Trophoblast cell (in vitro differentiated cells and primary cell): ENCODE data around the gene DNAL1.

Experiments
- DNase-seq, 2 donors: peaks; one replicate each; pipeline ENCODE4 v3.0.0-alpha.2; 2016
- H2AFZ ChIP-seq: 2 replicates; pipeline ENCODE4 v1.6.1; 2013; ENCODE audit warnings: low read length, moderate library complexity, mild to moderate bottlenecking; ENCODE audit not compliant: insufficient read depth, poor library complexity
- H2AK5ac ChIP-seq: 2 replicates; pipeline ENCODE4 v1.6.1; 2013; ENCODE audit warnings: mild to moderate bottlenecking, low read length
- H2BK120ac ChIP-seq: 2 replicates; pipeline ENCODE4 v1.6.1; 2013; ENCODE audit warnings: low read length, mild to moderate bottlenecking, moderate library complexity; ENCODE audit not compliant: insufficient read depth, poor library complexity
- H2BK12ac ChIP-seq: 2 replicates; pipeline ENCODE4 v1.6.1; 2013; ENCODE audit warnings: mild to moderate bottlenecking, low read length, moderate library complexity
- H2BK5ac ChIP-seq: 2 replicates; pipeline ENCODE4 v1.6.1; 2013; ENCODE audit warnings: low read length, low read depth, moderate library complexity, mild to moderate bottlenecking; ENCODE audit not compliant: poor library complexity
- H3K14ac ChIP-seq: 2 replicates; pipeline ENCODE4 v1.6.1; 2013; ENCODE audit warnings: mild to moderate bottlenecking, low read length
- H3K18ac ChIP-seq: 2 replicates; pipeline ENCODE4 v1.6.1; 2013; ENCODE audit warnings: mild to moderate bottlenecking, low read length
- H3K23ac ChIP-seq: 2 replicates; pipeline ENCODE4 v1.6.1; 2013; ENCODE audit warnings: low read length
- H3K27ac ChIP-seq: 2 replicates; pipeline ENCODE4 v1.5.1; 2013; ENCODE audit warnings: low read depth, mild to moderate bottlenecking, inconsistent platforms, low read length, moderate library complexity
- H3K27me3 ChIP-seq: 2 replicates; pipeline ENCODE4 v1.6.1; 2013; ENCODE audit warnings: inconsistent platforms, mild to moderate bottlenecking, low read length, moderate library complexity; ENCODE audit not compliant: insufficient read depth
- H3K36me3 ChIP-seq, 2 experiments: 1 replicate in 1 of 2; 2 replicates in 1 of 2; pipeline ENCODE4 v1.6.1; 2013; ENCODE audit warnings: low read length in 2 of 2, mild to moderate bottlenecking in 2 of 2, moderate library complexity in 1 of 2; ENCODE audit not compliant: insufficient read depth in 2 of 2, control insufficient read depth in 1 of 2
- H3K4ac ChIP-seq: 2 replicates; pipeline ENCODE4 v1.6.1; 2013; ENCODE audit warnings: low read depth, mild to moderate bottlenecking, low read length, moderate library complexity
- H3K4me1 ChIP-seq, 2 experiments: 1 replicate in 1 of 2; 2 replicates in 1 of 2; pipeline ENCODE4 v1.6.1; 2013; ENCODE audit warnings: low read length in 2 of 2, mild to moderate bottlenecking in 2 of 2, moderate library complexity in 1 of 2; ENCODE audit not compliant: insufficient read depth in 2 of 2, control insufficient read depth in 1 of 2
- H3K4me2 ChIP-seq: 2 replicates; pipeline ENCODE4 v1.6.1; 2013; ENCODE audit warnings: inconsistent platforms, mild to moderate bottlenecking, low read length, moderate library complexity
- H3K4me3 ChIP-seq: 2 replicates; pipeline ENCODE4 v1.5.1; 2013; ENCODE audit warnings: mild to moderate bottlenecking, low read depth, low read length, inconsistent platforms
- H3K79me1 ChIP-seq: one replicate; pipeline ENCODE4 v1.6.1; 2013; ENCODE audit warnings: low read length
- H3K79me2 ChIP-seq: 2 replicates; pipeline ENCODE4 v1.6.1; 2013; ENCODE audit warnings: low read length, mild to moderate bottlenecking; ENCODE audit not compliant: control insufficient read depth, insufficient read depth, poor library complexity
- H3K9ac ChIP-seq: 2 replicates; pipeline ENCODE4 v1.6.1; 2013; ENCODE audit warnings: mild to moderate bottlenecking, low read length
- H3K9me3 ChIP-seq: 2 replicates; pipeline ENCODE4 v1.6.1; 2013; ENCODE audit warnings: low read depth, mild to moderate bottlenecking, control low read depth, inconsistent platforms, low read length; ENCODE audit not compliant: insufficient read depth
- H4K12ac ChIP-seq: 2 replicates; pipeline ENCODE4 v1.6.1; 2013; ENCODE audit warnings: low read depth, mild to moderate bottlenecking, low read length, moderate library complexity
- H4K8ac ChIP-seq: 2 replicates; pipeline ENCODE4 v1.6.1; 2013; ENCODE audit warnings: low read depth, mild to moderate bottlenecking, low read length, moderate library complexity
- H4K91ac ChIP-seq: one replicate; pipeline ENCODE4 v1.6.1; 2013; ENCODE audit warnings: low read depth, mild to moderate bottlenecking, low read length, moderate library complexity
- WGBS: extraction: QIAGEN DNeasy Blood & Tissue Kit; methylation state at CpG from one replicate; pipeline ENCODE4 v1.1.7; 2013; ENCODE audit warnings: missing lambda C conversion rate; ENCODE audit not compliant: insufficient read length, insufficient coverage; ENCODE audit errors: extremely low coverage; 5-methylcytosine and 5-hydroxymethylcytosine counted together

DNAL1 gene

GRCh38 chr14:73739174-73739898, 94.5 kb downstream of the DNAL1 start:
- WGBS = no CpG with 5 or more reads among the region's 21 CpGs
- no peak overlapping the region for H3K14ac ChIP-seq
- no peak overlapping the region for H2BK12ac ChIP-seq
- H2AFZ ChIP-seq = no peak overlapping the region
- H3K27ac ChIP-seq = no peak overlapping the region
- H3K4me1 ChIP-seq = peaks cover 37 to 39% of the 10 kb centered on the region in 2 experiments
- H3K4me3 ChIP-seq = no peak overlapping the region
- peaks cover 29 to 33% of the 10 kb centered on the region in 2 experiments for H3K36me3 ChIP-seq
- DNase-seq = no peak
- peaks cover 25% of the 10 kb centered on the region for H3K79me2 ChIP-seq
- no peak overlapping the region for H2BK5ac ChIP-seq
- peak overlapping the region; percentile 50 for H3K4ac ChIP-seq
- no peaks in the 10 kb centered on the region for H3K9me3 ChIP-seq
- no peak overlapping the region for H3K4me2 ChIP-seq
- peak overlapping the region; percentile 4 for H3K18ac ChIP-seq
- H4K91ac ChIP-seq = no peak overlapping the region
- H2AK5ac ChIP-seq = no peak overlapping the region
- H3K9ac ChIP-seq = no peak overlapping the region
- peaks cover 20% of the 10 kb centered on the region for H3K79me1 ChIP-seq
- no peak overlapping the region for H2BK120ac ChIP-seq
- H4K8ac ChIP-seq = no peak overlapping the region
- no peaks in the 10 kb centered on the region for H3K27me3 ChIP-seq
- no peak overlapping the region for H4K12ac ChIP-seq
- H3K23ac ChIP-seq = no peak overlapping the region

- no peak overlapping the region for H3K4me2 ChIP-seq
- peak overlapping the region; percentile 10 for H4K91ac ChIP-seq
- H3K27me3 ChIP-seq = no peaks in the 10 kb centered on the region
- no peak overlapping the region for H4K8ac ChIP-seq
- no peak overlapping the region for H2BK12ac ChIP-seq
- peak overlapping the region; percentile 47 for H3K14ac ChIP-seq
- H3K79me1 ChIP-seq = peaks cover 21% of the 10 kb centered on the region
- peaks cover 27 to 31% of the 10 kb centered on the region in 2 experiments for H3K36me3 ChIP-seq
- H3K79me2 ChIP-seq = peaks cover 31% of the 10 kb centered on the region
- H3K9me3 ChIP-seq = no peaks in the 10 kb centered on the region
- H3K23ac ChIP-seq = no peak overlapping the region
- no peak for DNase-seq
- peak overlapping the region; percentile 8 for H2BK5ac ChIP-seq
- H2BK120ac ChIP-seq = peak overlapping the region; percentile 11
- peak overlapping the region; percentile 37 for H3K27ac ChIP-seq
- H3K9ac ChIP-seq = no peak overlapping the region
- no peak overlapping the region for H3K4me3 ChIP-seq
- peaks cover 42 to 46% of the 10 kb centered on the region in 2 experiments for H3K4me1 ChIP-seq
- H3K18ac ChIP-seq = peak overlapping the region; percentile 4
- WGBS = no CpG with 5 or more reads among the region's 12 CpGs
- H3K4ac ChIP-seq = peak overlapping the region; percentile 62
- H4K12ac ChIP-seq = no peak overlapping the region
- peak overlapping the region; percentile 40 for H2AK5ac ChIP-seq
- H2AFZ ChIP-seq = no peak overlapping the region
These were observed 95.3 kb downstream of the DNAL1 start for GRCh38 chr14:73739899-73740617.

GRCh38 chr14:73740618-73741326, 96.0 kb downstream of the DNAL1 start:
- Histone ChIP-seq H3K36me3 (peaks cover 27 to 29% of the 10 kb centered on the region in 2 experiments), H3K23ac (no peak overlapping the region), H3K79me1 (peaks cover 21% of the 10 kb centered on the region), H3K27me3 (no peaks in the 10 kb centered on the region), H2BK5ac (peak overlapping the region; percentile 8), H3K4me1 (peaks cover 49 to 53% of the 10 kb centered on the region in 2 experiments), H3K27ac (peak overlapping the region; percentile 82), H3K4me3 (no peak overlapping the region), H2AK5ac (peak overlapping the region; percentile 40), H3K9me3 (no peaks in the 10 kb centered on the region), H2BK12ac (no peak overlapping the region), H3K4me2 (peak overlapping the region; percentile 62), H3K9ac (no peak overlapping the region), H2AFZ (peak overlapping the region; percentile 21), H2BK120ac (peak overlapping the region; percentile 4), H4K8ac (no peak overlapping the region), H4K91ac (peak overlapping the region; percentile 10), H4K12ac (no peak overlapping the region), H3K14ac (peak overlapping the region; percentile 47), H3K18ac (peak overlapping the region; percentile 4), H3K4ac (peak overlapping the region; percentile 62), H3K79me2 (peaks cover 38% of the 10 kb centered on the region)
- WGBS = no CpG with 5 or more reads among the region's 9 CpGs
- peak; percentile 88 to 89 for DNase-seq

- H2AK5ac ChIP-seq = peak overlapping the region; percentile 36
- H3K18ac ChIP-seq = peak overlapping the region; percentile 46
- no peaks in the 10 kb centered on the region for H3K27me3 ChIP-seq
- H3K79me1 ChIP-seq = peaks cover 21% of the 10 kb centered on the region
- H2BK5ac ChIP-seq = peak overlapping the region; percentile 54
- no peak overlapping the region for H3K23ac ChIP-seq
- H4K12ac ChIP-seq = no peak overlapping the region
- DNase-seq = peak in 1 of 2 donors; percentile 32
- no peaks in the 10 kb centered on the region for H3K9me3 ChIP-seq
- H3K9ac ChIP-seq = no peak overlapping the region
- H3K79me2 ChIP-seq = peaks cover 42% of the 10 kb centered on the region
- H3K27ac ChIP-seq = peak overlapping the region; percentile 82
- peaks cover 56 to 59% of the 10 kb centered on the region in 2 experiments for H3K4me1 ChIP-seq
- peak overlapping the region; percentile 34 for H4K8ac ChIP-seq
- peak overlapping the region; percentile 62 for H3K4me2 ChIP-seq
- peak overlapping the region; percentile 19 for H3K14ac ChIP-seq
- peak overlapping the region; percentile 3 for H2BK12ac ChIP-seq
- H2AFZ ChIP-seq = peak overlapping the region; percentile 24
- peaks cover 27 to 28% of the 10 kb centered on the region in 2 experiments for H3K36me3 ChIP-seq
- H3K4ac ChIP-seq = no peak overlapping the region
- H4K91ac ChIP-seq = peak overlapping the region; percentile 22
- H2BK120ac ChIP-seq = peak overlapping the region; percentile 28
- H3K4me3 ChIP-seq = no peak overlapping the region
- no CpG with 5 or more reads among the region's 12 CpGs for WGBS
These were observed 96.6 kb downstream of the DNAL1 start for GRCh38 chr14:73741386-73741875.
